Measurements from ENCODE around the gene CAPN5.

CAPN5 gene

DNA sequence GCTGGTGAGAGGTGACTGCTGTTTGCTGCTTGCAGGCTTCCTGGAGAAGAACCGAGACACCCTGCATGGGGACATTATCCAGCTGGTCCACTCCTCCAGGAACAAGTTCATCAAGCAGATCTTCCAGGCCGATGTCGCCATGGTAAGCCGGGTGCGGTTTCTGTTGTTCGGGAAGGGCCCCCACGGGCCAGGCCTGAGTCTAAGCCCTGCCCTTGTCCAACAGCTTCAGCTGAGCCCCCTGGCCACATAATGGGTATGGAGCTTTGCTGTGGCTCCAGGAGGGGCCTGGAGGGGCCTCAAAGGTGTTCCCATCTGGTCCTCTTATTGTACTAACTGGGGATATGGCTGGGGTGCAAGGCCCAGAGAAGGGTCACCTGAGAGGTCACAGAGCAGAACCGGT lies 99.2 kb downstream of the CAPN5 start:
- Histone ChIP-seq H3K27me3 (replicated peaks; ENCODE audit: control insufficient read depth, insufficient read depth, low read length) (peaks cover 37% of the 10 kb centered on the region), H3K9me3 (ENCODE audit: control insufficient read depth, low read length) (no peaks in the 10 kb centered on the region), H3K36me3 (ENCODE audit: control insufficient read depth, insufficient read depth, low read length, severe bottlenecking) (no peaks in the 10 kb centered on the region), H3K4me3 (ENCODE audit: low read length) (no peak overlapping the region), H3K9ac (ENCODE audit: low read length) (no peak overlapping the region), H3K4me1 (ENCODE audit: control insufficient read depth, insufficient read depth, low read length) (no peaks in the 10 kb centered on the region)
- DNase-seq (ENCODE audit: low read depth), result no peak

DNA sequence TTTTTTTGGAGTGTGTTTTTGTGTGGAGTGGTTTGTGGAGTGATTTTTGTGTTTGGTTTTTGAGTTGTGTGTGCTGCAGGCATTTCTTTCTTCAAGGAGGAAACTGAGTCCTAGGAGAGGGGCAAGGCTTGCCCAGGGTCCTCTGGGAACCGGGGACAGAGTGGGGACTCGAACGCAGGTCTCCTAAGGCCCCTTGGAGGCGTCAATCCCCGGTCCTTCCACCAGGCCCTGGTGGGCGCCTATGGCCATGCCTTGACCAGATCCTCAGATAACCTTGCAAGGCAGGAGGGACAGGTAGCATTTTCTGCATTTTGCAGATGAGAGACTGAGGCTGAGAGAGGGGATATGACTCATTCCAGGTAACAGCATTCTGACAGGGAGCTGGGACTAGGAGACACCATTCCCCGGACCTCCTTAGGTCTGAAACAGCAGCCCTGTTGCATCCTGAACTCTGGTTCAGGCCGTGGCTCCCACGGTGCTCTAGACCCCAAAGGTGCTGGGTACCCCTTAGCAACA lies 100.4 kb downstream of the CAPN5 start:
- Histone ChIP-seq H3K4me1 (ENCODE audit: control insufficient read depth, insufficient read depth, low read length) (peaks cover 3% of the 10 kb centered on the region), H3K36me3 (ENCODE audit: control insufficient read depth, insufficient read depth, low read length, severe bottlenecking) (no peaks in the 10 kb centered on the region), H3K4me3 (ENCODE audit: low read length) (no peak overlapping the region), H3K9ac (ENCODE audit: low read length) (no peak overlapping the region), H3K27me3 (replicated peaks; ENCODE audit: control insufficient read depth, insufficient read depth, low read length) (peaks cover 28% of the 10 kb centered on the region), H3K9me3 (ENCODE audit: control insufficient read depth, low read length) (no peaks in the 10 kb centered on the region)
- no peak for DNase-seq (ENCODE audit: low read depth)

DNA sequence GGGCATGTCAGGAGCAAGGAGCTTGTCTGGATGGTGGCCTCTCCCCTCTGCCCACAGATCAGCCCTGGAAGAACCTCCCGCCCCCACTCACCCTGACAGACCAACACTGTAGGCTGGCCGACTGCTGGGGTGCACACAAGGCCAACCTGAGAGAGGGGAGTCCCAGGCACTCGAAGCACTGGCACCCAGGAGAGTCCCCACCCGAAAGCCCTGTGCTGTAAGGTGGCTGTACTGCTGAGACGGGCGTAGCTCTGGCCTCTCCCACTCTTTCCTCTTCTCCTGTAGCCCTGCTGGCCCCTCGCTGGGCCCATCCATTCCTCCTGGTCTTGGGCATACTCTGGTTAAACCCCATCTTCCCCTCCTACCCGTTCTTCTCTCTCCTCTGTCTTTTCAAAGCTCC lies 101.0 kb downstream of the CAPN5 start:
- Histone ChIP-seq H3K4me1 (ENCODE audit: control insufficient read depth, insufficient read depth, low read length) (peaks cover 3% of the 10 kb centered on the region), H3K9me3 (ENCODE audit: control insufficient read depth, low read length) (no peaks in the 10 kb centered on the region), H3K9ac (ENCODE audit: low read length) (no peak overlapping the region), H3K36me3 (ENCODE audit: control insufficient read depth, insufficient read depth, low read length, severe bottlenecking) (no peaks in the 10 kb centered on the region), H3K27me3 (replicated peaks; ENCODE audit: control insufficient read depth, insufficient read depth, low read length) (peaks cover 28% of the 10 kb centered on the region), H3K4me3 (ENCODE audit: low read length) (no peak overlapping the region)
- no peak for DNase-seq (ENCODE audit: low read depth)

DNA sequence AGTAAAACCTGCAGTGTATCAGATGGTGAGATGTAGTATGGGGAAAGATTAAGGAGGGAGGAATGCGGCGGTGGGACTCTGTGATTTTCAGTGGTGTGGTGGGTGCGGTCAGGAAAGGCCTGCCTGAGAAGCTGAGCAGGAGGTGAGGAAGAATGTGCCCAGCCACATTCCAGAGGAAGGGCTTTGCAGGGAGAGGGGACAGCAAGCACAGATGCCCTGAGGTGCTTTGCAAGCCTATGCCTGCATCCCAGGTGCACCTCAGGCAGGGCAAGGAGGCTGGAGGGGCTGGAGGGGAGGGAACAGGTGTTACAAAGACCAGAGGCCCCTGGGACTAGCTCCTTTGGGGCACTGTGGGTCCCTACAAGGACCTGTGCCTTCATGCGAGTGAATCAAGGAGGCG lies 103.3 kb downstream of the CAPN5 start:
- H3K4me3 ChIP-seq (ENCODE audit: low read length), result no peak overlapping the region
- H3K4me1 ChIP-seq (ENCODE audit: control insufficient read depth, insufficient read depth, low read length), result peaks cover 3% of the 10 kb centered on the region
- H3K9ac ChIP-seq (ENCODE audit: low read length), result no peak overlapping the region
- H3K27me3 ChIP-seq (replicated peaks; ENCODE audit: control insufficient read depth, insufficient read depth, low read length), result peaks cover 19% of the 10 kb centered on the region
- DNase-seq (ENCODE audit: low read depth), result no peak
- H3K9me3 ChIP-seq (ENCODE audit: control insufficient read depth, low read length), result no peaks in the 10 kb centered on the region
- H3K36me3 ChIP-seq (ENCODE audit: control insufficient read depth, insufficient read depth, low read length, severe bottlenecking), result no peaks in the 10 kb centered on the region

DNA sequence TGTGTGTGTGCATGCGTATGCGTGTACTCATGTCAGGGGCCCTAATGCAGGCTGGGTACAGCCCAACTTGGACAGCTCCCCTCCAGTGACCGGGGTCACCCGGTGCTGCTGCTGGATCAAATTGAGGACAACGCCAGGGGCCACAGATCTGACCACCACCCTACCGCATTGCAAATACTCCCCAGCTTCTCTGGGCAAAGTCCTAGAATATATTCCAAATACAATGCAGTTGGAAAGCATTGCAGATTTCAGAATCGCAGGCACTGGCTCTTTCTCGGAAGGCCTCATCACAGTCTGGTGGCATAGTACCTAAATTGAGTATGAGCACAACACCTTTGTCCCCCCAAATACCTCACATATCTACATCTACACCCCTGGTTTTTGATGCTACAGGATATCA lies 104.5 kb downstream of the CAPN5 start:
- no peak overlapping the region for H3K9ac ChIP-seq (ENCODE audit: low read length)
- DNase-seq (ENCODE audit: low read depth), result no peak
- no peaks in the 10 kb centered on the region for H3K9me3 ChIP-seq (ENCODE audit: control insufficient read depth, low read length)
- peaks cover 20% of the 10 kb centered on the region for H3K27me3 ChIP-seq (replicated peaks; ENCODE audit: control insufficient read depth, insufficient read depth, low read length)
- H3K4me3 ChIP-seq (ENCODE audit: low read length), result no peak overlapping the region
- no peaks in the 10 kb centered on the region for H3K36me3 ChIP-seq (ENCODE audit: control insufficient read depth, insufficient read depth, low read length, severe bottlenecking)
- peaks cover 3% of the 10 kb centered on the region for H3K4me1 ChIP-seq (ENCODE audit: control insufficient read depth, insufficient read depth, low read length)

DNA sequence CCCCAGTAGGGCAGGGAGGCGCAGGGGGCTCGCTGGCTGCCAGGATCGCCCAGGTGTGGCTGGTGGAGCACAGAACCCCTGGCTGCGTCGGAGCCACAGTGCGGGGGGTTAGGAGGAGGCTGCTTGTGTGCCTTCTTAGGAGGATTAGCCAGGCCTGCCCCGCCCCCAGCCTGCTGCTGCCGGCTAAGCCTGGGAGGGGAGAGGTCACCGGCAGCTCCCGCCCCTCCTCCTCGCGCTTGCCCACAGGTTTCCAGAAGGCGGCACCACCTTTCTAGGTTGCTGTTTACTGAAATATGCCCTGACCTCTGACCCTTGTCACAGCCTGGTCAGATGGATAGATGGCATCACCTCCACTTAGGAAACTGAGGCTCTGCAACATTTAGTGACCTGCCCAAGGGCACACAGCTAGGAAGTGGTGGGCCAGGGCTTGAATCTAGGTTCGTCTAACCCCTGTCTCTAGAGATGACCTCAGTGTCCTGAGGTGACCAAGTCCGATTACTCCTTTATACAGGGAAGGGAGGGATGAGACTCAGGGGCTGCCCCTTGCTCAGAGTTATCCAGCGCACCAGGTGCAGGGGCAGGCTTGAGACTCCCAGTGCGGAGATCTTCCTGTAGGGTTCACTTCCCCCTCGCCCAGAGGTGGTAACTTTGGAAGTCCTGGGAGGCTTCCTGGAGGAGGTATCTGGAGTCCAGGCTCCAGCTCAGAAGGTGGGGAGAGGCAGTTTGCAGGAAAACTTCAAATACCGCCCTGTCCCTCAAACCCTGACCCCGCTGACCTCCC lies 105.3 kb downstream of the CAPN5 start:
- Histone ChIP-seq H3K9ac (ENCODE audit: low read length) (no peak overlapping the region), H3K4me3 (ENCODE audit: low read length) (no peak overlapping the region), H3K27me3 (replicated peaks; ENCODE audit: control insufficient read depth, insufficient read depth, low read length) (peaks cover 17% of the 10 kb centered on the region), H3K4me1 (ENCODE audit: control insufficient read depth, insufficient read depth, low read length) (peaks cover 3% of the 10 kb centered on the region), H3K36me3 (ENCODE audit: control insufficient read depth, insufficient read depth, low read length, severe bottlenecking) (no peaks in the 10 kb centered on the region), H3K9me3 (ENCODE audit: control insufficient read depth, low read length) (no peaks in the 10 kb centered on the region)
- DNase-seq (ENCODE audit: low read depth), result no peak

DNA sequence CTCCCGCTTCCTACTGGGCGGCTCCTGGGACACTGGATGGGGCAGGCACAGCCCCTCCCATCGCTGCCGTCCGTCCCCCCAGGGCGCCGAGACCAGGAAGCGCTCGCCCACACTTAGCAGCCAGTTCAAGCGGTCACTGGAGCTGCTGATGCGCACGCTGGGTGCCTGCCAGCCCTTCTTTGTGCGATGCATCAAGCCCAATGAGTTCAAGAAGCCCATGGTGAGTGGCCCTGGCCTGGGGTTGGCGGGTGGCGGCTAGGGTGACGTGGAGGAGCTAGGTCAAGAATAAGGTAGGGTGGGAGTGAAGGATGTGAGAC lies 105.9 kb downstream of the CAPN5 start:
- no peaks in the 10 kb centered on the region for H3K9me3 ChIP-seq (ENCODE audit: control insufficient read depth, low read length)

DNA sequence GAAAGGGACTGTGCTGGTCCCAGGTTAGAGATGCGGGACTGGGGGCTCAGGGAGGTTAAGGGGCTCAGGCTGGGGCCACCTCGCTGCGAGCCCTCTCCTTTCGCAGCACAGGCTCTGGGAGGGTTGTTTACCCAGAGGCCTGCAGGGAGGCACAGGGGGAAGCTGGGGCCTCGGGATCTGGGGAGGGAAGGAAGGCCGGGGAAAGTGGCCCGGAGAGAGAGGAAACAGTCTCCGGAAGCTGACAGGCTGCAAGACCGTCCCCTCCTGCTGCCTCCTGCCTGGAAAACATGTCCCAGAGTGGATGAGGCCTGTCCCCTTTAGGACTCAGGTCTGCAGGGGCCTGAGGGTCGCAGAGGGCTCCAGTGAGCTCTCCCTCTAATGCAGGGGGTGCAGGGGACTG lies 106.7 kb downstream of the CAPN5 start:
- peaks cover 7% of the 10 kb centered on the region for H3K27me3 ChIP-seq (replicated peaks; ENCODE audit: control insufficient read depth, insufficient read depth, low read length)
- DNase-seq (ENCODE audit: low read depth), result no peak
- H3K4me3 ChIP-seq (ENCODE audit: low read length), result no peak overlapping the region
- no peaks in the 10 kb centered on the region for H3K9me3 ChIP-seq (ENCODE audit: control insufficient read depth, low read length)
- H3K4me1 ChIP-seq (ENCODE audit: control insufficient read depth, insufficient read depth, low read length), result peaks cover 3% of the 10 kb centered on the region
- H3K36me3 ChIP-seq (ENCODE audit: control insufficient read depth, insufficient read depth, low read length, severe bottlenecking), result no peaks in the 10 kb centered on the region
- no peak overlapping the region for H3K9ac ChIP-seq (ENCODE audit: low read length)

More for the DNA sequence above, 105.9 kb downstream of the CAPN5 start:
- DNase-seq (ENCODE audit: low read depth), result no peak
- no peak overlapping the region for H3K4me3 ChIP-seq (ENCODE audit: low read length)
- no peak overlapping the region for H3K9ac ChIP-seq (ENCODE audit: low read length)
- H3K4me1 ChIP-seq (ENCODE audit: control insufficient read depth, insufficient read depth, low read length), result peaks cover 3% of the 10 kb centered on the region
- no peaks in the 10 kb centered on the region for H3K36me3 ChIP-seq (ENCODE audit: control insufficient read depth, insufficient read depth, low read length, severe bottlenecking)
- H3K27me3 ChIP-seq (replicated peaks; ENCODE audit: control insufficient read depth, insufficient read depth, low read length), result peaks cover 16% of the 10 kb centered on the region

DNA sequence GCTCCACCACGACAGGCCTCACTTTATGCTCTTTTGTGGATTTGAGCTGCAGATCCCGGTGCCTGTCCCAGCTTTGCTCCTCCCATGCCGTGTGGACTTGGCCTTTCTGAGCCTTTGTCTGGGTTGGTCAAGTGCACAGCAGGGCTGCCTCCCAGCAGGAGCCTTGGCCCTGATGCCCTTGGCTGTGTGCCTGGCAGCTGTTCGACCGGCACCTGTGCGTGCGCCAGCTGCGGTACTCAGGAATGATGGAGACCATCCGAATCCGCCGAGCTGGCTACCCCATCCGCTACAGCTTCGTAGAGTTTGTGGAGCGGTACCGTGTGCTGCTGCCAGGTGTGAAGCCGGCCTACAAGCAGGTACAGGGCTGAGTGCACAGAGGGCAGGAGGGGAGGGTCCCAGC lies 107.8 kb downstream of the CAPN5 start:
- Histone ChIP-seq H3K9ac (ENCODE audit: low read length) (no peak overlapping the region), H3K36me3 (ENCODE audit: control insufficient read depth, insufficient read depth, low read length, severe bottlenecking) (no peaks in the 10 kb centered on the region), H3K9me3 (ENCODE audit: control insufficient read depth, low read length) (no peaks in the 10 kb centered on the region), H3K27me3 (replicated peaks; ENCODE audit: control insufficient read depth, insufficient read depth, low read length) (peaks cover 11% of the 10 kb centered on the region), H3K4me1 (ENCODE audit: control insufficient read depth, insufficient read depth, low read length) (peaks cover 3% of the 10 kb centered on the region), H3K4me3 (ENCODE audit: low read length) (no peak overlapping the region)
- no peak for DNase-seq (ENCODE audit: low read depth)

DNA sequence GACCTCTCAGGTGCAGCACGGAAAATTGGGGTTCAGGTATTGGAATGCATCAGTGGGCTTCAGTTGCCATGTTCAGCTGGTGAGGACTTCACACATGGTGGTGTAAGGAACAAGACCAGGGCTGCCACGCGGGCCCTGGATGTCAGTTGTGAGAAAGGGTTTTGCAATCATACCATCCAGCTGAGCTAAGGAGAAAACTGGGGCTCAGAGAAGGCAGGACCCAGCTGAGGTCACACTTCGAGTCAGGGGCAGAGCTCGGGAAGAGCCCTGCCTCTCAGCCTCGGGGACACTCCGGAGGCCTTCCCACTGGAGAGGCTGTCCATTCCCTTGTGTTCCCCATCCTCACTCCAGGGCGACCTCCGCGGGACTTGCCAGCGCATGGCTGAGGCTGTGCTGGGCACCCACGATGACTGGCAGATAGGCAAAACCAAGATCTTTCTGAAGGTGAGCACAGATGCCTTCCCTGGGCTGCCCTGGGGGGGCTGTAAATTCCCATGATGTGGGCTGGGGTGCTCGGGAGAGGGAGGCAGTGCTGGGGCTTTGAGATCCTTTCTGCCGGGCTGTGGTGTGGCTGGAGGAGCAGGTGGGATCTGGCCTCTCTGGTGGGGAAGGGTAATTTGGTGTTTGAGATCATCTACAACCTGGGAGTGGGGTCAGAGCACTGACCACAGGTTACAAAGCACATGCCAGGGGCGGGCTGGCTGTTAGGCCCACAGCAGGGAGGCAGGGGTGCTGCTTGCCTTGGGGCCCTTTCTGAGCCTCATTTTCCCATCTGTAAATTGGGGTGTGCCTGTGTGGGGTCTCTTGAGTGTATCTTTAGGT lies 108.5 kb downstream of the CAPN5 start:
- H3K36me3 ChIP-seq (ENCODE audit: control insufficient read depth, insufficient read depth, low read length, severe bottlenecking), result no peaks in the 10 kb centered on the region
- H3K9ac ChIP-seq (ENCODE audit: low read length), result no peak overlapping the region
- no peaks in the 10 kb centered on the region for H3K9me3 ChIP-seq (ENCODE audit: control insufficient read depth, low read length)
- DNase-seq (ENCODE audit: low read depth), result no peak
- peaks cover 14% of the 10 kb centered on the region for H3K27me3 ChIP-seq (replicated peaks; ENCODE audit: control insufficient read depth, insufficient read depth, low read length)
- no peak overlapping the region for H3K4me3 ChIP-seq (ENCODE audit: low read length)
- peaks cover 3% of the 10 kb centered on the region for H3K4me1 ChIP-seq (ENCODE audit: control insufficient read depth, insufficient read depth, low read length)

Data from adipocyte (in vitro differentiated cells).